ENCODE results near the gene METTL2B. TPM values are rescaled to one million over a fixed set of nuclear protein-coding genes. Genes with fewer than 3 reads are reported as not detected.
A peak's percentile ranks its signal among the peaks of the same experiment; 100 is the strongest.

METTL2B gene
- total RNA-seq, 1 experiment from 2014 or later = 40.4 TPM

- CTCF ChIA-PET = interaction anchor here (1.0 to 3.6 kb wide), 6 partner anchors 19 to 285 kb away, joined by 3 to 32 read pairs (median 5); partner anchors contain the start of gene CALU
Observed at GRCh38 chr7:128453836-128454804, 22.4 kb upstream of the METTL2B start.

GRCh38 chr7:128454808-128455542, 21.6 kb upstream of the METTL2B start:
- peaks cover 12% of the 10 kb centered on the region for H3K27me3 Mint-ChIP-seq (ENCODE audit: low read depth)
- DNase-seq (ENCODE audit: low spot score) = no peak
- ATAC-seq = no peak; the same call in 1 of the 2 replicates
- ChIA-PET POLR2A (interaction anchor here (1.5 kb wide), 1 partner anchor 28 kb away, joined by 3 read pairs; no protein-coding TSS in a partner anchor), CTCF (interaction anchor here (0.6 to 3.6 kb wide), 6 partner anchors 19 to 455 kb away, joined by 3 to 32 read pairs (median 4); partner anchors contain the start of gene KCP)
- peaks cover 20% of the 10 kb centered on the region for H3K36me3 Mint-ChIP-seq
- H3K4me1 Mint-ChIP-seq = peaks cover 68% of the 10 kb centered on the region
- H3K9me3 Mint-ChIP-seq = no peaks in the 10 kb centered on the region
- TF ChIP-seq ELF4 (CRISPR knock-in tag; IDR thresholded peaks at IDR 0.05; ENCODE audit: low read depth) (no peak), NFATC4 (CRISPR knock-in tag; IDR thresholded peaks at IDR 0.05) (no peak), ZNF512 (CRISPR knock-in tag; IDR thresholded peaks at IDR 0.05; ENCODE audit: borderline replicate concordance) (no peak), HMGXB4 (CRISPR knock-in tag; IDR thresholded peaks at IDR 0.05) (no peak), MAX (CRISPR knock-in tag; IDR thresholded peaks at IDR 0.05) (0 out of 2 replicates have a peak, but pooled peaks have one; percentile 7), ZNF423 (CRISPR knock-in tag; IDR thresholded peaks at IDR 0.05) (0 out of 2 replicates have a peak, but pooled peaks have one; percentile 12)
- peak overlapping the region; percentile 95 for H3K4me3 Mint-ChIP-seq
- H3K27ac Mint-ChIP-seq = peak overlapping the region; percentile 79

More at GRCh38 chr7:128453836-128454804, 22.4 kb upstream of the METTL2B start:
- POLR2A ChIA-PET = interaction anchor here (0.7 to 1.5 kb wide), 2 partner anchors 27 to 55 kb away, joined by 3 to 5 read pairs; no protein-coding TSS in a partner anchor
- peaks cover 59% of the 10 kb centered on the region for H3K4me1 Mint-ChIP-seq
- H3K4me3 Mint-ChIP-seq = peak overlapping the region; percentile 95
- ATAC-seq (peak; percentile 81), DNase-seq (ENCODE audit: low spot score) (peak; percentile 78)
- H3K36me3 Mint-ChIP-seq = peaks cover 17% of the 10 kb centered on the region
- H3K9me3 Mint-ChIP-seq = no peaks in the 10 kb centered on the region
- peak; percentile 40; the same call in 1 of the 2 replicates for TF ChIP-seq MAX (CRISPR knock-in tag; IDR thresholded peaks at IDR 0.05)
- TF ChIP-seq ATF1 (CRISPR knock-in tag; IDR thresholded peaks at IDR 0.05) = no peak
- no peak for TF ChIP-seq E2F4 (CRISPR knock-in tag; IDR thresholded peaks at IDR 0.05; ENCODE audit: borderline replicate concordance, low read depth)
- no peak for TF ChIP-seq USF1 (CRISPR knock-in tag; IDR thresholded peaks at IDR 0.05)
- no peak for TF ChIP-seq CREB1 (CRISPR knock-in tag; IDR thresholded peaks at IDR 0.05)
- TF ChIP-seq ETV6 (CRISPR knock-in tag; IDR thresholded peaks at IDR 0.05) = peak; percentile 53; the same call in 1 of the 2 replicates
- 0 out of 2 replicates have a peak, but pooled peaks have one; percentile 15 for TF ChIP-seq SP1 (CRISPR knock-in tag; conservative IDR thresholded peaks at IDR 0.05)
- peaks cover 12% of the 10 kb centered on the region for H3K27me3 Mint-ChIP-seq (ENCODE audit: low read depth)
- H3K27ac Mint-ChIP-seq = peak overlapping the region; percentile 60; the same call in 1 of the 2 replicates
